GM23248 (cell line): ENCODE data around the gene SRSF7. TPM values are rescaled to one million over a fixed set of nuclear protein-coding genes. Genes with fewer than 3 reads are reported as not detected.
A peak's percentile ranks its signal among the peaks of the same experiment; 100 is the strongest.
"Not testable (repeated sequence)": the region's sequence is repeated elsewhere in the genome, so short reads cannot be mapped to it uniquely, and the experiment has no call there.

Experiments used
- DNase-seq: peaks from one replicate; pipeline ENCODE4 v3.0.0-alpha.2; 2015
- H2AFZ ChIP-seq: fragments of 200-600 bp; sonication (generic); 2 replicates; pipeline ENCODE4 v1.6.1; 2016; ENCODE audit warnings: antibody characterized with exemption
- H3F3A ChIP-seq: fragments of 200-600 bp; sonication (generic); 2 replicates; pipeline ENCODE4 v1.6.1; 2016; ENCODE audit warnings: mild to moderate bottlenecking, antibody characterized with exemption, mixed run types; ENCODE audit not compliant: insufficient read depth
- H3K27ac ChIP-seq: fragments of 200-600 bp; sonication (generic); 2 replicates; pipeline ENCODE4 v1.5.1; 2016; ENCODE audit warnings: mild to moderate bottlenecking
- H3K27me3 ChIP-seq: fragments of 200-600 bp; sonication (generic); replicated peaks from 2 replicates; pipeline ENCODE4 v1.6.1; 2016; ENCODE audit warnings: mild to moderate bottlenecking; ENCODE audit not compliant: insufficient read depth
- H3K36me3 ChIP-seq: fragments of 200-600 bp; sonication (generic); 2 replicates; pipeline ENCODE4 v1.6.1; 2016; ENCODE audit warnings: low read depth, mild to moderate bottlenecking
- H3K4me1 ChIP-seq: fragments of 200-600 bp; sonication (generic); 2 replicates; pipeline ENCODE4 v1.6.1; 2016; ENCODE audit warnings: mild to moderate bottlenecking; ENCODE audit not compliant: insufficient read depth
- H3K4me2 ChIP-seq: fragments of 200-600 bp; sonication (generic); one replicate; pipeline ENCODE4 v1.6.1; 2016; ENCODE audit warnings: mild to moderate bottlenecking; ENCODE audit not compliant: unreplicated experiment
- H3K4me3 ChIP-seq: fragments of 200-600 bp; sonication (generic); 2 replicates; pipeline ENCODE4 v1.5.1; 2016; ENCODE audit warnings: mild to moderate bottlenecking
- H3K79me2 ChIP-seq: fragments of 200-600 bp; sonication (generic); 2 replicates; pipeline ENCODE4 v1.6.1; 2016; ENCODE audit warnings: mild to moderate bottlenecking; ENCODE audit not compliant: insufficient read depth
- H3K9ac ChIP-seq: fragments of 200-600 bp; sonication (generic); 2 replicates; pipeline ENCODE4 v1.6.1; 2016; ENCODE audit warnings: mild to moderate bottlenecking
- H3K9me2 ChIP-seq: fragments of 200-600 bp; sonication (generic); 2 replicates; pipeline ENCODE4 v1.6.1; 2016; ENCODE audit warnings: mixed run types, mild to moderate bottlenecking, moderate library complexity; ENCODE audit not compliant: insufficient read depth
- H3K9me3 ChIP-seq: fragments of 200-600 bp; sonication (generic); one replicate; pipeline ENCODE4 v1.6.1; 2017; ENCODE audit warnings: low read depth
- H4K20me1 ChIP-seq: fragments of 200-600 bp; sonication (generic); 2 replicates; pipeline ENCODE4 v1.6.0; 2016; ENCODE audit not compliant: insufficient read depth
- EZH2 ChIP-seq: fragments of 200-600 bp; sonication (generic); IDR thresholded peaks from 2 replicates; pipeline ENCODE4 v1.6.1; 2018; ENCODE audit warnings: antibody characterized with exemption, mild to moderate bottlenecking; ENCODE audit not compliant: insufficient read depth, poor library complexity, severe bottlenecking
- EZH2phosphoT487 ChIP-seq: fragments of 200-600 bp; sonication (generic); IDR thresholded peaks from 2 replicates; pipeline ENCODE4 v1.6.1; 2018; ENCODE audit warnings: antibody characterized with exemption, moderate library complexity, mild to moderate bottlenecking, low read depth; ENCODE audit not compliant: insufficient read depth
- WGBS, 2 experiments: methylation state at CpG; one replicate each; pipeline ENCODE4 v1.1.6; 2015 to 2017; ENCODE audit warnings: low lambda C conversion rate in 2 of 2, low coverage in 1 of 2; ENCODE audit errors: missing lambda C conversion rate in 2 of 2; 5-methylcytosine and 5-hydroxymethylcytosine counted together
- in situ Hi-C: fragments of 300-500 bp; cut with MboI; formaldehyde crosslinking; loops from 2 replicates; pipeline ENCODE4 v1.15.0; 2020
- polyA plus RNA-seq: library from polyadenylated mRNA; unstranded; fragments of >200 nt; fragmentation: Nextera tagmentation; extraction: Ambion mirVana; gene quantifications from 2 replicates; pipeline ENCODE4 v1.2.1, GENCODE V29; 2016
- total RNA-seq: library from RNA; depleted of rRNA; stranded (reverse); fragments of >200 nt; shearing (Covaris generic); gene quantifications from 2 replicates; pipeline ENCODE4 v1.2.3, GENCODE V29; 2014; rRNA removed

The SRSF7 gene
- 86.5 and 95.0 TPM in 2 replicates for total RNA-seq
- polyA plus RNA-seq = 156 TPM in 2 replicates

- in situ Hi-C loops = no loop called here
- H3K4me3 ChIP-seq = peak within 1 kb of the TSS; percentile 86
- H3K36me3 ChIP-seq = peaks cover 34% of the 10 kb centered on the region
Measured at GRCh38 chr2:38750891-38751595, at the start of gene SRSF7. Gene SRSF7 (minus strand): TSS chr2:38751361. CDS start chr2:38751256, 105 bp downstream.

GRCh38 chr2:38797953-38798352 is 46.8 kb upstream of the SRSF7 start:
- TF ChIP-seq EZH2 (no peak), EZH2phosphoT487 (no peak)
- Histone ChIP-seq H4K20me1 (no peaks in the 10 kb centered on the region), H3K4me2 (no peak overlapping the region), H2AFZ (no peak overlapping the region), H3K4me1 (no peaks in the 10 kb centered on the region), H3K9me3 (no peaks in the 10 kb centered on the region), H3K9me2 (no peaks in the 10 kb centered on the region), H3K9ac (no peak overlapping the region), H3K27ac (no peak overlapping the region), H3K36me3 (peaks cover 12% of the 10 kb centered on the region; the same call in 1 of the 2 replicates), H3K79me2 (no peaks in the 10 kb centered on the region), H3K4me3 (no peak overlapping the region), H3K27me3 (no peaks in the 10 kb centered on the region), H3F3A (no peaks in the 10 kb centered on the region)
- in situ Hi-C loops = no loop called here
- WGBS, 2 experiments = 83 to 89% methylated on average over 3 of the region's 3 CpGs
- DNase-seq = no peak

More at GRCh38 chr2:38750891-38751595, at the start of gene SRSF7:
- Histone ChIP-seq H3K27ac (peak within 1 kb of the TSS; percentile 93), H4K20me1 (peaks cover 9% of the 10 kb centered on the region; the same call in 1 of the 2 replicates), H3K4me1 (peaks cover 9% of the 10 kb centered on the region), H3K9me2 (no peaks in the 10 kb centered on the region), H3F3A (peaks cover 29% of the 10 kb centered on the region), H3K79me2 (peaks cover 49% of the 10 kb centered on the region), H3K9ac (peak within 1 kb of the TSS; percentile 97), H3K9me3 (no peaks in the 10 kb centered on the region), H3K4me2 (peak within 1 kb of the TSS; percentile 96), H2AFZ (peak within 1 kb of the TSS; percentile 99), H3K27me3 (no peaks in the 10 kb centered on the region)
- WGBS, 2 experiments = 1% methylated on average over 54 to 68 of the region's 68 CpGs
- TF ChIP-seq EZH2phosphoT487 (no peak), EZH2 (no peak)
- peak; percentile 99 for DNase-seq

- TF ChIP-seq EZH2 (no peak), EZH2phosphoT487 (no peak)
Measured at GRCh38 chr2:38797250-38797676, 46.1 kb upstream of the SRSF7 start.

GRCh38 chr2:38795016-38795415 is 43.9 kb upstream of the SRSF7 start:
- H3K9me3 ChIP-seq, H2AFZ ChIP-seq, H3K27me3 ChIP-seq, DNase-seq, H3F3A ChIP-seq, H3K79me2 ChIP-seq, in situ Hi-C loops, H3K4me2 ChIP-seq, H3K9me2 ChIP-seq, H3K4me1 ChIP-seq, H3K9ac ChIP-seq, H3K27ac ChIP-seq, H3K4me3 ChIP-seq, H4K20me1 ChIP-seq: not testable (repeated sequence)
- WGBS, 2 experiments = 90 to 91% methylated on average over 7 of the region's 7 CpGs
- H3K36me3 ChIP-seq = peaks cover 12% of the 10 kb centered on the region; the same call in 1 of the 2 replicates

More at GRCh38 chr2:38797250-38797676, 46.1 kb upstream of the SRSF7 start:
- in situ Hi-C loops = no loop called here
- Histone ChIP-seq H3K9ac (no peak overlapping the region), H3K9me2 (no peaks in the 10 kb centered on the region), H4K20me1 (no peaks in the 10 kb centered on the region), H3K79me2 (no peaks in the 10 kb centered on the region), H3F3A (no peaks in the 10 kb centered on the region), H3K4me1 (no peaks in the 10 kb centered on the region), H3K27ac (no peak overlapping the region), H3K9me3 (no peaks in the 10 kb centered on the region), H2AFZ (no peak overlapping the region), H3K27me3 (no peaks in the 10 kb centered on the region), H3K36me3 (peaks cover 12% of the 10 kb centered on the region; the same call in 1 of the 2 replicates), H3K4me2 (no peak overlapping the region), H3K4me3 (no peak overlapping the region)
- 91 to 95% methylated on average over 10 of the region's 10 CpGs for WGBS, 2 experiments
- no peak for DNase-seq
